ENCODE measurements around the gene TBX1.

The TBX1 gene

GRCh38 chr22:19716829-19717105, 43.8 kb upstream of the TBX1 start:
- H3K4me3 ChIP-seq (ENCODE audit: low read depth in 1 of 2, low read length in 2 of 2): no peak overlapping the region
- no peak overlapping the region for H3K9ac ChIP-seq (ENCODE audit: low read depth, low read length)
- no peaks in the 10 kb centered on the region for H3K9me3 ChIP-seq (ENCODE audit: insufficient read depth, low read length, severe bottlenecking)
- H2AFZ ChIP-seq (ENCODE audit: low read depth, low read length): no peak overlapping the region
- H3K4me1 ChIP-seq (ENCODE audit: insufficient read depth, low read length): peaks cover 19% of the 10 kb centered on the region
- no peak overlapping the region for H3K27ac ChIP-seq (ENCODE audit: low read length)
- no peaks in the 10 kb centered on the region for H3K27me3 ChIP-seq (ENCODE audit: insufficient read depth, low read length, poor library complexity)
- H3K36me3 ChIP-seq (ENCODE audit: insufficient read depth, low read length): no peaks in the 10 kb centered on the region
- no peaks in the 10 kb centered on the region for H3K79me2 ChIP-seq (ENCODE audit: insufficient read depth, low read length)
- no peak for TF ChIP-seq EZH2 (IDR thresholded peaks at IDR 0.05; ENCODE audit: borderline replicate concordance, low read depth, low read length, severe bottlenecking)
- no peak for TF ChIP-seq CTCF (IDR thresholded peaks at IDR 0.05; ENCODE audit: borderline replicate concordance, extremely low read depth, low read length, poor library complexity, severe bottlenecking)
- no peak for DNase-seq
- ATAC-seq (ENCODE audit: insufficient read depth, low read depth): no peak
- no peaks in the 10 kb centered on the region; the same call in 1 of the 2 replicates for H4K20me1 ChIP-seq (ENCODE audit: insufficient read depth, low read length)
- H3K4me2 ChIP-seq (ENCODE audit: insufficient read depth, low read length): no peak overlapping the region

GRCh38 chr22:19717181-19717580, 43.4 kb upstream of the TBX1 start:
- ATAC-seq (ENCODE audit: insufficient read depth, low read depth) (no peak), DNase-seq (no peak)
- H3K4me1 ChIP-seq (ENCODE audit: insufficient read depth, low read length): peaks cover 19% of the 10 kb centered on the region
- H3K27me3 ChIP-seq (ENCODE audit: insufficient read depth, low read length, poor library complexity): no peaks in the 10 kb centered on the region
- H3K36me3 ChIP-seq (ENCODE audit: insufficient read depth, low read length): no peaks in the 10 kb centered on the region
- no peak overlapping the region for H3K4me3 ChIP-seq (ENCODE audit: low read depth in 1 of 2, low read length in 2 of 2)
- H3K79me2 ChIP-seq (ENCODE audit: insufficient read depth, low read length): no peaks in the 10 kb centered on the region
- peak overlapping the region; percentile 77 for H3K9ac ChIP-seq (ENCODE audit: low read depth, low read length)
- no peaks in the 10 kb centered on the region; the same call in 1 of the 2 replicates for H4K20me1 ChIP-seq (ENCODE audit: insufficient read depth, low read length)
- peak overlapping the region; percentile 97 for H3K4me2 ChIP-seq (ENCODE audit: insufficient read depth, low read length)
- peak overlapping the region; percentile 98 for H2AFZ ChIP-seq (ENCODE audit: low read depth, low read length)
- no peaks in the 10 kb centered on the region for H3K9me3 ChIP-seq (ENCODE audit: insufficient read depth, low read length, severe bottlenecking)
- no peak overlapping the region for H3K27ac ChIP-seq (ENCODE audit: low read length)
- no peak for TF ChIP-seq CTCF (IDR thresholded peaks at IDR 0.05; ENCODE audit: borderline replicate concordance, extremely low read depth, low read length, poor library complexity, severe bottlenecking)
- no peak for TF ChIP-seq EZH2 (IDR thresholded peaks at IDR 0.05; ENCODE audit: borderline replicate concordance, low read depth, low read length, severe bottlenecking)

GRCh38 chr22:19717691-19718455, 42.7 kb upstream of the TBX1 start:
- H3K4me2 ChIP-seq (ENCODE audit: insufficient read depth, low read length): peak overlapping the region; percentile 97
- peak; percentile 91 for TF ChIP-seq CTCF (IDR thresholded peaks at IDR 0.05; ENCODE audit: borderline replicate concordance, extremely low read depth, low read length, poor library complexity, severe bottlenecking)
- TF ChIP-seq EZH2 (IDR thresholded peaks at IDR 0.05; ENCODE audit: borderline replicate concordance, low read depth, low read length, severe bottlenecking): no peak
- H3K27me3 ChIP-seq (ENCODE audit: insufficient read depth, low read length, poor library complexity): no peaks in the 10 kb centered on the region
- DNase-seq: peak; percentile 81
- no peaks in the 10 kb centered on the region for H3K9me3 ChIP-seq (ENCODE audit: insufficient read depth, low read length, severe bottlenecking)
- H3K27ac ChIP-seq (ENCODE audit: low read length): peak overlapping the region; percentile 77
- H3K79me2 ChIP-seq (ENCODE audit: insufficient read depth, low read length): no peaks in the 10 kb centered on the region
- peaks cover 19% of the 10 kb centered on the region for H3K4me1 ChIP-seq (ENCODE audit: insufficient read depth, low read length)
- H2AFZ ChIP-seq (ENCODE audit: low read depth, low read length): peak overlapping the region; percentile 98
- no peaks in the 10 kb centered on the region for H3K36me3 ChIP-seq (ENCODE audit: insufficient read depth, low read length)
- H3K9ac ChIP-seq (ENCODE audit: low read depth, low read length): peak overlapping the region; percentile 77
- peak overlapping the region; percentile 26 to 70; a peak in 3 of 4 replicates for H3K4me3 ChIP-seq (ENCODE audit: low read depth in 1 of 2, low read length in 2 of 2)
- no peaks in the 10 kb centered on the region; the same call in 1 of the 2 replicates for H4K20me1 ChIP-seq (ENCODE audit: insufficient read depth, low read length)
- ATAC-seq (ENCODE audit: insufficient read depth, low read depth): peak; percentile 88

All from DND-41 (cell line).